WTC11 (cell line): Measurements from ENCODE around the gene CADM1. TPM values are rescaled to one million over a fixed set of nuclear protein-coding genes. Genes with fewer than 3 reads are reported as not detected.

Experiments used
- ATAC-seq: fragments of 200-7000 bp; cut with Tn5 transposase; 2 replicates; pipeline ENCODE4 v1.10.0; 2021; ENCODE audit warnings: mild to moderate bottlenecking, moderate library complexity
- CTCF ChIA-PET: fragments of 300-600 bp; sonication (Branson Sonifier 250); formaldehyde crosslinking; loops from one replicate; lab custom pipeline; 2021; ENCODE audit warnings: antibody characterized with exemption; lab: Charles Lee
- POLR2A ChIA-PET: fragments of 350-600 bp; sonication (Branson Sonifier 250); formaldehyde crosslinking; loops from one replicate; lab custom pipeline; 2021; ENCODE audit warnings: antibody characterized with exemption; lab: Charles Lee
- DNase-seq: peaks from one replicate; pipeline ENCODE4 v3.0.0; 2021; ENCODE audit warnings: low spot score
- H3K27ac Mint-ChIP-seq: 2 replicates; pipeline ENCODE4 v1.8.0; 2021; ENCODE audit warnings: mixed read lengths
- H3K27me3 Mint-ChIP-seq: 2 replicates; pipeline ENCODE4 v1.8.0; 2021; ENCODE audit warnings: low read depth, mild to moderate bottlenecking, moderate library complexity, mixed read lengths
- H3K36me3 Mint-ChIP-seq: 2 replicates; pipeline ENCODE4 v1.8.0; 2021; ENCODE audit warnings: mixed read lengths
- H3K4me1 Mint-ChIP-seq: 2 replicates; pipeline ENCODE4 v1.8.0; 2022; ENCODE audit warnings: mixed read lengths
- H3K4me3 Mint-ChIP-seq: 2 replicates; pipeline ENCODE4 v1.8.0; 2021; ENCODE audit warnings: mild to moderate bottlenecking, moderate library complexity, mixed read lengths
- H3K9me3 Mint-ChIP-seq: 2 replicates; pipeline ENCODE4 v1.8.0; 2021; ENCODE audit warnings: mixed read lengths
- EMX1 ChIP-seq: fragments of 250-450 bp; sonication (Bioruptor Pico); IDR thresholded peaks from 2 replicates; pipeline ENCODE4 v1.8.0; 2021; ENCODE audit warnings: mild to moderate bottlenecking
- HMGA2 ChIP-seq: fragments of 250-450 bp; sonication (Bioruptor Pico); IDR thresholded peaks from 2 replicates; pipeline ENCODE4 v1.4.0; 2021; ENCODE audit warnings: mild to moderate bottlenecking, moderate library complexity
- NFYB ChIP-seq: sonication (generic); formaldehyde crosslinking; conservative IDR thresholded peaks from 2 replicates; pipeline ENCODE4 v1.8.0; 2022; ENCODE audit warnings: low read depth, missing genetic modification reagents
- NR1H2 ChIP-seq: sonication (generic); formaldehyde crosslinking; IDR thresholded peaks from 2 replicates; pipeline ENCODE4 v1.9.0; 2021; ENCODE audit warnings: mild to moderate bottlenecking, moderate library complexity, missing genetic modification reagents
- RELA ChIP-seq: sonication (generic); formaldehyde crosslinking; IDR thresholded peaks from 2 replicates; pipeline ENCODE4 v1.8.1; 2022; ENCODE audit warnings: missing genetic modification reagents, mild to moderate bottlenecking, borderline replicate concordance
- SMAD4 ChIP-seq: sonication (generic); formaldehyde crosslinking; IDR thresholded peaks from 2 replicates; pipeline ENCODE4 v1.8.0; 2022; ENCODE audit warnings: mild to moderate bottlenecking, missing genetic modification reagents
- ZNF121 ChIP-seq: sonication (generic); formaldehyde crosslinking; IDR thresholded peaks from 2 replicates; pipeline ENCODE4 v1.8.0; 2023; ENCODE audit warnings: missing genetic modification reagents
- ZNF219 ChIP-seq: sonication (generic); formaldehyde crosslinking; IDR thresholded peaks from 2 replicates; pipeline ENCODE4 v1.8.0; 2023; ENCODE audit warnings: missing genetic modification reagents, mild to moderate bottlenecking, borderline replicate concordance
- ZNF263 ChIP-seq: sonication (generic); formaldehyde crosslinking; IDR thresholded peaks from 2 replicates; pipeline ENCODE4 v1.8.1; 2022; ENCODE audit warnings: low read depth, mild to moderate bottlenecking, moderate library complexity, missing genetic modification reagents
- total RNA-seq: library from RNA; stranded (reverse); gene quantifications from 3 replicates; pipeline ENCODE4 v1.2.3, GENCODE V29; 2021
- TF ChIP-seq, protein P1 (sequence below): sonication (generic); formaldehyde crosslinking; IDR thresholded peaks from 2 replicates; pipeline ENCODE4 v1.8.0; 2023; ENCODE audit warnings: missing genetic modification reagents
- TF ChIP-seq, protein P2 (sequence below): sonication (generic); formaldehyde crosslinking; IDR thresholded peaks from 2 replicates; pipeline ENCODE4 v1.8.0; 2023; ENCODE audit warnings: mild to moderate bottlenecking, missing genetic modification reagents
- TF ChIP-seq, protein P3 (sequence below): sonication (generic); formaldehyde crosslinking; IDR thresholded peaks from 2 replicates; pipeline ENCODE4 v1.8.1; 2023; ENCODE audit warnings: mild to moderate bottlenecking, missing genetic modification reagents, borderline replicate concordance
- TF ChIP-seq, protein P4 (sequence below): sonication (generic); formaldehyde crosslinking; IDR thresholded peaks from 2 replicates; pipeline ENCODE4 v1.8.0; 2022; ENCODE audit warnings: missing genetic modification reagents
- TF ChIP-seq, protein P5 (sequence below): sonication (generic); formaldehyde crosslinking; IDR thresholded peaks from 2 replicates; pipeline ENCODE4 v1.8.1; 2023; ENCODE audit warnings: mild to moderate bottlenecking, missing genetic modification reagents
- TF ChIP-seq, protein P6 (sequence below): fragments of 250-450 bp; sonication (Bioruptor Pico); IDR thresholded peaks from 2 replicates; pipeline ENCODE4 v1.8.0; 2021; ENCODE audit warnings: mild to moderate bottlenecking

CADM1 gene
- total RNA-seq, 1 experiment from 2014 or later, result 26.8 TPM

DNA sequence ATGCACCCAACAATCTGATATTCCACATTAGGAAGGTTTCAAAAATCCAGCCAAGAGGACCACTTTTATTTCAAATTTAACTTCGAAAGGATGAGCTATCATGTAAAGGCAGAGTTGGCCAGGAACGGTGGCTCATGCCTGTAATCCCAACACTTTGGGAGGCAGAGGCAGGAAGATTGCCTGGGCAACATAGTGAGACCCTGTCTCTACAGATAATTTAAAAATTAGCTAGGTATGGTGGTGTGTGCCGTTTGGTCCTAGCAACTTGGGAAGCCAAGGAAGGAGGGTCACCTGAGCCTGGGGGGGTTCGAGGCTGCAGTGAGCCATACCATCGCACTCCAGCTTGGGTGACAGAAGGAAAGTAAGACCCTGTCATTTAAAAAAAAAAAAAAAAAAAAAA lies 96.7 kb downstream of the CADM1 start:
- POLR2A ChIA-PET, result no interaction called here
- H3K4me1 Mint-ChIP-seq, result peaks cover 31% of the 10 kb centered on the region
- CTCF ChIA-PET, result no interaction called here

DNA sequence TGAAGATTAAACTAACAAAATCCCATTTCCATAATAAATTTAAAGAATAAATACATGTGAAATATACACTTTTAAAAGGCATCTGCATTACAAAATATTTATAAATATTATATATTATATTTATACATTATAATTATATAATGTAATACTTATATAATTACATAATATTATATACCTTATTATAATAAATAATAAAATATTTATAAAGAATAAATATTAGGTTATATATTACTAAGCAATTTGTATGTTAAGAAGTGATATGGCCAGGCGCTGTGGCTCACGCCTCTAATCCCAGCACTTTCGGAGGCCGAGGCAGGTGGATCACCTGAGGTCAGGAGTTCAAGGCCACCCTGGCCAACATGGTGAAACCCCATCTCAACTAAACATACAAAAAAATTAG lies 97.8 kb downstream of the CADM1 start:
- POLR2A ChIA-PET, result no interaction called here
- peak; percentile 94 for TF ChIP-seq HMGA2
- no peak for TF ChIP-seq NFYB (CRISPR knock-in tag)
- TF ChIP-seq, all 79 proteins: peak for 1
- H3K4me3 Mint-ChIP-seq, result no peak overlapping the region
- no peak for ATAC-seq
- H3K36me3 Mint-ChIP-seq, result no peaks in the 10 kb centered on the region
- peaks cover 14% of the 10 kb centered on the region for H3K27me3 Mint-ChIP-seq
- no peaks in the 10 kb centered on the region for H3K9me3 Mint-ChIP-seq
- peaks cover 31% of the 10 kb centered on the region for H3K4me1 Mint-ChIP-seq
- CTCF ChIA-PET, result no interaction called here
- DNase-seq, result no peak
- no peak overlapping the region for H3K27ac Mint-ChIP-seq

More for the DNA sequence above, 96.7 kb downstream of the CADM1 start:
- ATAC-seq, result no peak
- Mint-ChIP-seq H3K9me3 (no peaks in the 10 kb centered on the region), H3K27ac (no peak overlapping the region), H3K36me3 (no peaks in the 10 kb centered on the region), H3K27me3 (peaks cover 10% of the 10 kb centered on the region), H3K4me3 (no peak overlapping the region)
- TF ChIP-seq ZNF121 (CRISPR knock-in tag), result peak; percentile 82
- TF ChIP-seq, protein P1, sequence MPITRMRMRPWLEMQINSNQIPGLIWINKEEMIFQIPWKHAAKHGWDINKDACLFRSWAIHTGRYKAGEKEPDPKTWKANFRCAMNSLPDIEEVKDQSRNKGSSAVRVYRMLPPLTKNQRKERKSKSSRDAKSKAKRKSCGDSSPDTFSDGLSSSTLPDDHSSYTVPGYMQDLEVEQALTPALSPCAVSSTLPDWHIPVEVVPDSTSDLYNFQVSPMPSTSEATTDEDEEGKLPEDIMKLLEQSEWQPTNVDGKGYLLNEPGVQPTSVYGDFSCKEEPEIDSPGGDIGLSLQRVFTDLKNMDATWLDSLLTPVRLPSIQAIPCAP (CRISPR knock-in tag), result no peak
- TF ChIP-seq, protein P2, sequence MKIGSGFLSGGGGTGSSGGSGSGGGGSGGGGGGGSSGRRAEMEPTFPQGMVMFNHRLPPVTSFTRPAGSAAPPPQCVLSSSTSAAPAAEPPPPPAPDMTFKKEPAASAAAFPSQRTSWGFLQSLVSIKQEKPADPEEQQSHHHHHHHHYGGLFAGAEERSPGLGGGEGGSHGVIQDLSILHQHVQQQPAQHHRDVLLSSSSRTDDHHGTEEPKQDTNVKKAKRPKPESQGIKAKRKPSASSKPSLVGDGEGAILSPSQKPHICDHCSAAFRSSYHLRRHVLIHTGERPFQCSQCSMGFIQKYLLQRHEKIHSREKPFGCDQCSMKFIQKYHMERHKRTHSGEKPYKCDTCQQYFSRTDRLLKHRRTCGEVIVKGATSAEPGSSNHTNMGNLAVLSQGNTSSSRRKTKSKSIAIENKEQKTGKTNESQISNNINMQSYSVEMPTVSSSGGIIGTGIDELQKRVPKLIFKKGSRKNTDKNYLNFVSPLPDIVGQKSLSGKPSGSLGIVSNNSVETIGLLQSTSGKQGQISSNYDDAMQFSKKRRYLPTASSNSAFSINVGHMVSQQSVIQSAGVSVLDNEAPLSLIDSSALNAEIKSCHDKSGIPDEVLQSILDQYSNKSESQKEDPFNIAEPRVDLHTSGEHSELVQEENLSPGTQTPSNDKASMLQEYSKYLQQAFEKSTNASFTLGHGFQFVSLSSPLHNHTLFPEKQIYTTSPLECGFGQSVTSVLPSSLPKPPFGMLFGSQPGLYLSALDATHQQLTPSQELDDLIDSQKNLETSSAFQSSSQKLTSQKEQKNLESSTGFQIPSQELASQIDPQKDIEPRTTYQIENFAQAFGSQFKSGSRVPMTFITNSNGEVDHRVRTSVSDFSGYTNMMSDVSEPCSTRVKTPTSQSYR (CRISPR knock-in tag), result no peak
- no peak for DNase-seq

DNA sequence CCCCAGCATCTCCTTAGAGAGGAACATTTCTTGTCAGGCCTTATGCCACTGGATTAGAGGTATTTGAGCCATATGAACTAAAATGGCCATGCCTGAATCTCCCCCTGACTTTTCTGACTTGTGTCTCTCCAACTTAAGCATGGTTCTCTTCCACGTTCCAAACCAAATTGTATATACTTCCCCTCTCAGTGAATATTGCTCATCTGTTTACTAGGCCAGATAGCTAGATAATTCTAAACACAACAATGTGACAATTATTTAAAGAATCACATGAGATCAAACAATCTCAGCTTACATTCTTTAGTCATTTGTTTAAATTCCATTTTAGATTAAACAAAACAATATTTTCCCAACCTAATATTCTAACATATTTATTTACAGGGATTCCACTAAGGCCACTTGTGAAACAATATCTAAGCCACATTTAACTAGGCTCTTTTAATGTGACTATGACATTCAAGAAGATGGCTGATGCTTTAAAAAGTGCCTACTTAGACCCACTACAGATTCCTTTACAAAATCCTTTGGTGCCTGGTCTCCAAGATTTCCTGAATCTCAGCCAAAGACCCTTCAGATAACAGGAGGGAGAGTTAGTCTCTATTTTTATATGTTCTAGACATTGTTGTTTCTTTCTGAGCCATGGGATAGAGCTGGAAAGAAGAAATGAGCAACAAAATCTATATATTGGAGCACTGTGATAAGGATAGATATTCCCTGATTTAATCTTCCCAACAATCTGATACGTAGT lies 105.7 kb downstream of the CADM1 start:
- Mint-ChIP-seq H3K4me3 (no peak overlapping the region), H3K9me3 (no peaks in the 10 kb centered on the region), H3K36me3 (no peaks in the 10 kb centered on the region), H3K27me3 (peaks cover 73% of the 10 kb centered on the region), H3K27ac (no peak overlapping the region), H3K4me1 (no peaks in the 10 kb centered on the region)
- ATAC-seq (no peak), DNase-seq (no peak)
- POLR2A ChIA-PET, result no interaction called here
- CTCF ChIA-PET, result no interaction called here
- TF ChIP-seq, protein P3, sequence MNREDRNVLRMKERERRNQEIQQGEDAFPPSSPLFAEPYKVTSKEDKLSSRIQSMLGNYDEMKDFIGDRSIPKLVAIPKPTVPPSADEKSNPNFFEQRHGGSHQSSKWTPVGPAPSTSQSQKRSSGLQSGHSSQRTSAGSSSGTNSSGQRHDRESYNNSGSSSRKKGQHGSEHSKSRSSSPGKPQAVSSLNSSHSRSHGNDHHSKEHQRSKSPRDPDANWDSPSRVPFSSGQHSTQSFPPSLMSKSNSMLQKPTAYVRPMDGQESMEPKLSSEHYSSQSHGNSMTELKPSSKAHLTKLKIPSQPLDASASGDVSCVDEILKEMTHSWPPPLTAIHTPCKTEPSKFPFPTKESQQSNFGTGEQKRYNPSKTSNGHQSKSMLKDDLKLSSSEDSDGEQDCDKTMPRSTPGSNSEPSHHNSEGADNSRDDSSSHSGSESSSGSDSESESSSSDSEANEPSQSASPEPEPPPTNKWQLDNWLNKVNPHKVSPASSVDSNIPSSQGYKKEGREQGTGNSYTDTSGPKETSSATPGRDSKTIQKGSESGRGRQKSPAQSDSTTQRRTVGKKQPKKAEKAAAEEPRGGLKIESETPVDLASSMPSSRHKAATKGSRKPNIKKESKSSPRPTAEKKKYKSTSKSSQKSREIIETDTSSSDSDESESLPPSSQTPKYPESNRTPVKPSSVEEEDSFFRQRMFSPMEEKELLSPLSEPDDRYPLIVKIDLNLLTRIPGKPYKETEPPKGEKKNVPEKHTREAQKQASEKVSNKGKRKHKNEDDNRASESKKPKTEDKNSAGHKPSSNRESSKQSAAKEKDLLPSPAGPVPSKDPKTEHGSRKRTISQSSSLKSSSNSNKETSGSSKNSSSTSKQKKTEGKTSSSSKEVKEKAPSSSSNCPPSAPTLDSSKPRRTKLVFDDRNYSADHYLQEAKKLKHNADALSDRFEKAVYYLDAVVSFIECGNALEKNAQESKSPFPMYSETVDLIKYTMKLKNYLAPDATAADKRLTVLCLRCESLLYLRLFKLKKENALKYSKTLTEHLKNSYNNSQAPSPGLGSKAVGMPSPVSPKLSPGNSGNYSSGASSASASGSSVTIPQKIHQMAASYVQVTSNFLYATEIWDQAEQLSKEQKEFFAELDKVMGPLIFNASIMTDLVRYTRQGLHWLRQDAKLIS (CRISPR knock-in tag), result no peak
- TF ChIP-seq RELA (CRISPR knock-in tag), result no peak
- TF ChIP-seq, protein P4, sequence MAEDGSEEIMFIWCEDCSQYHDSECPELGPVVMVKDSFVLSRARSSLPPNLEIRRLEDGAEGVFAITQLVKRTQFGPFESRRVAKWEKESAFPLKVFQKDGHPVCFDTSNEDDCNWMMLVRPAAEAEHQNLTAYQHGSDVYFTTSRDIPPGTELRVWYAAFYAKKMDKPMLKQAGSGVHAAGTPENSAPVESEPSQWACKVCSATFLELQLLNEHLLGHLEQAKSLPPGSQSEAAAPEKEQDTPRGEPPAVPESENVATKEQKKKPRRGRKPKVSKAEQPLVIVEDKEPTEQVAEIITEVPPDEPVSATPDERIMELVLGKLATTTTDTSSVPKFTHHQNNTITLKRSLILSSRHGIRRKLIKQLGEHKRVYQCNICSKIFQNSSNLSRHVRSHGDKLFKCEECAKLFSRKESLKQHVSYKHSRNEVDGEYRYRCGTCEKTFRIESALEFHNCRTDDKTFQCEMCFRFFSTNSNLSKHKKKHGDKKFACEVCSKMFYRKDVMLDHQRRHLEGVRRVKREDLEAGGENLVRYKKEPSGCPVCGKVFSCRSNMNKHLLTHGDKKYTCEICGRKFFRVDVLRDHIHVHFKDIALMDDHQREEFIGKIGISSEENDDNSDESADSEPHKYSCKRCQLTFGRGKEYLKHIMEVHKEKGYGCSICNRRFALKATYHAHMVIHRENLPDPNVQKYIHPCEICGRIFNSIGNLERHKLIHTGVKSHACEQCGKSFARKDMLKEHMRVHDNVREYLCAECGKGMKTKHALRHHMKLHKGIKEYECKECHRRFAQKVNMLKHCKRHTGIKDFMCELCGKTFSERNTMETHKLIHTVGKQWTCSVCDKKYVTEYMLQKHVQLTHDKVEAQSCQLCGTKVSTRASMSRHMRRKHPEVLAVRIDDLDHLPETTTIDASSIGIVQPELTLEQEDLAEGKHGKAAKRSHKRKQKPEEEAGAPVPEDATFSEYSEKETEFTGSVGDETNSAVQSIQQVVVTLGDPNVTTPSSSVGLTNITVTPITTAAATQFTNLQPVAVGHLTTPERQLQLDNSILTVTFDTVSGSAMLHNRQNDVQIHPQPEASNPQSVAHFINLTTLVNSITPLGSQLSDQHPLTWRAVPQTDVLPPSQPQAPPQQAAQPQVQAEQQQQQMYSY (CRISPR knock-in tag), result no peak
- TF ChIP-seq EMX1, result no peak
- TF ChIP-seq, protein P5, sequence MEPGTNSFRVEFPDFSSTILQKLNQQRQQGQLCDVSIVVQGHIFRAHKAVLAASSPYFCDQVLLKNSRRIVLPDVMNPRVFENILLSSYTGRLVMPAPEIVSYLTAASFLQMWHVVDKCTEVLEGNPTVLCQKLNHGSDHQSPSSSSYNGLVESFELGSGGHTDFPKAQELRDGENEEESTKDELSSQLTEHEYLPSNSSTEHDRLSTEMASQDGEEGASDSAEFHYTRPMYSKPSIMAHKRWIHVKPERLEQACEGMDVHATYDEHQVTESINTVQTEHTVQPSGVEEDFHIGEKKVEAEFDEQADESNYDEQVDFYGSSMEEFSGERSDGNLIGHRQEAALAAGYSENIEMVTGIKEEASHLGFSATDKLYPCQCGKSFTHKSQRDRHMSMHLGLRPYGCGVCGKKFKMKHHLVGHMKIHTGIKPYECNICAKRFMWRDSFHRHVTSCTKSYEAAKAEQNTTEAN (CRISPR knock-in tag), result no peak
- TF ChIP-seq SMAD4 (CRISPR knock-in tag), result no peak
- TF ChIP-seq NFYB (CRISPR knock-in tag), result no peak
- TF ChIP-seq NR1H2, result no peak
- TF ChIP-seq, protein P6, sequence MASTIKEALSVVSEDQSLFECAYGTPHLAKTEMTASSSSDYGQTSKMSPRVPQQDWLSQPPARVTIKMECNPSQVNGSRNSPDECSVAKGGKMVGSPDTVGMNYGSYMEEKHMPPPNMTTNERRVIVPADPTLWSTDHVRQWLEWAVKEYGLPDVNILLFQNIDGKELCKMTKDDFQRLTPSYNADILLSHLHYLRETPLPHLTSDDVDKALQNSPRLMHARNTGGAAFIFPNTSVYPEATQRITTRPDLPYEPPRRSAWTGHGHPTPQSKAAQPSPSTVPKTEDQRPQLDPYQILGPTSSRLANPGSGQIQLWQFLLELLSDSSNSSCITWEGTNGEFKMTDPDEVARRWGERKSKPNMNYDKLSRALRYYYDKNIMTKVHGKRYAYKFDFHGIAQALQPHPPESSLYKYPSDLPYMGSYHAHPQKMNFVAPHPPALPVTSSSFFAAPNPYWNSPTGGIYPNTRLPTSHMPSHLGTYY (CRISPR knock-in tag), result no peak
- no peak for TF ChIP-seq ZNF263
- TF ChIP-seq ZNF219 (CRISPR knock-in tag), result no peak
